NT2/D1 (cell line): Measurements from ENCODE around the gene FAM98A.

Source experiments
- SUZ12 ChIP-seq: IDR thresholded peaks from 2 replicates; pipeline ENCODE4 v1.6.1; 2011; ENCODE audit not compliant: insufficient read length, insufficient read depth; ENCODE audit errors: extremely low read depth
- YY1 ChIP-seq: IDR thresholded peaks from 2 replicates; pipeline ENCODE4 v1.6.1; 2011; ENCODE audit not compliant: insufficient read length, insufficient read depth

DNA sequence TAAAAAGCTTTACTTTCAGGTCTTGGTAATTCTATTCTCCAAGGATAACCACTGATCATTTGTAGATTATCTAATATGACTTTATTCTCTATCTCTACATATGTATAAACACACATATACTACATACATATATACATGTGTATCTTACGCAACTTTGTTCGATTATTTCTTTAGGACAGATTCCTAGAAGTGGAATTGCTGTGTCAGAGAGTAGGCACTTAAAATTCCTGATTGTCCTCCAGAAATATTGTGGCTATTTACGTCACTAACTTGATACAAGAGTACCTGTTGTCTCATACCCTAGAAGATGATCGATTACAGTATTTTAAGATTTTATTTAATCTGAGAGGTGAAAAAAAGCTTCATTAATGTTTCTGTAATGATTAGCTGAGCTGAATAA, 57.9 kb downstream of the FAM98A start:
- no peak for TF ChIP-seq SUZ12
- TF ChIP-seq YY1 = no peak
